ENCODE data around the gene ZNF597.
"Not testable (repeated sequence)": the region's sequence is repeated elsewhere in the genome, so short reads cannot be mapped to it uniquely, and the experiment has no call there.

Gene ZNF597

DNA sequence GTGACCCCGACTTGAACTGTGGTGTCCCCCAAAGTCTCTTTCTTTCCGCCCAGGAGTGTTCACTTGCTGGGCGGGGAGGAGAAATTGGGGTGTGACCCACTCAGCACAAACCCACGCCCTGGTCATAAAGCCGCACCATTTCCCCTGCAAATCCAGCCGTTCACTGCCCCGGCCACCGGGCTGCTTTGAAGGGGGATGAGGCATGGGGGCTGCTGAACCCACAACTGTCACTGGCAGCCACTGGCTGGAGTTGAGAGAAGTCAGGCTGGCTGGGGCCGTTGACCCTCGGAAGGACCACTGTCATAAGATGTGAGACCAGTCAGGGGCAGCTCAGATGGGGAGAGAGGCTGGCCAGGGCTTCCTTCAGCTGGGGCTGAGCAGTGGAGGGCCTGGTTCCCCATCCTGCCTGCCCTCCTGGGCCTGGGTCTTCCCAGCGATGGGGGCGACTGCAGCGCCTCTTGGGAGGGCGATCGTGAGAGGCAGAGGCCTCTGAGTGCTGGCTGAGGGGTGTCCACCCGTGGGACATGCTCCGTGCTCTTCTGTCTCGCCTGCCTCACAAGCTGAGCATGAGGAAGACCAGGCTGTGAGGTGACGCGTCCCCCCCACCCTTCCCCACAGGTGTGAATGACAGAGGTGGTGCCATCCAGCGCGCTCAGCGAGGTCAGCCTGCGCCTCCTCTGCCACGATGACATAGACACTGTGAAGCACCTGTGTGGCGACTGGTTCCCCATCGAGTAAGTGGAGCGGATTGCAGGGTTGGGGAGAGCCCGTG lies 32.5 kb upstream of the ZNF597 start:
- no peak for DNase-seq

DNA sequence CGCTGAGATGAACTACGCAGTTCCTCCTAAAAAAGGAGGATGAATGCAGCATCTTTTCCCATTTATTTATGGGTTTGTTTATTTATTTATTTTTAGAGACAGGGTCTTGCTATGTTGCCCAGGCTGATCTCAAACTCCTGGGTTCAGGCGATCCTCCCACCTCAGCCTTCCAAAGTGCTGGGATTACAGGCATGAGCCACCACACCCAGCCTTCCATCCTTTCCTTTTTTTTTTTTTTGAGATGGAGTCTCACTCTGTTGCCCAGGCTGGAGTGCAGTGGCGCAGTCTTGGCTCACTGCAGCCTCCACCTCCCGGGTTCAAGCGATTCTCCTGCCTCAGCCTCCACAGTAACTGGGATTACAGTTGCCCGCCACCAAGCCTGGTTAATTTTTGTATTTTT lies 31.6 kb upstream of the ZNF597 start:
- not testable (repeated sequence) for DNase-seq

DNA sequence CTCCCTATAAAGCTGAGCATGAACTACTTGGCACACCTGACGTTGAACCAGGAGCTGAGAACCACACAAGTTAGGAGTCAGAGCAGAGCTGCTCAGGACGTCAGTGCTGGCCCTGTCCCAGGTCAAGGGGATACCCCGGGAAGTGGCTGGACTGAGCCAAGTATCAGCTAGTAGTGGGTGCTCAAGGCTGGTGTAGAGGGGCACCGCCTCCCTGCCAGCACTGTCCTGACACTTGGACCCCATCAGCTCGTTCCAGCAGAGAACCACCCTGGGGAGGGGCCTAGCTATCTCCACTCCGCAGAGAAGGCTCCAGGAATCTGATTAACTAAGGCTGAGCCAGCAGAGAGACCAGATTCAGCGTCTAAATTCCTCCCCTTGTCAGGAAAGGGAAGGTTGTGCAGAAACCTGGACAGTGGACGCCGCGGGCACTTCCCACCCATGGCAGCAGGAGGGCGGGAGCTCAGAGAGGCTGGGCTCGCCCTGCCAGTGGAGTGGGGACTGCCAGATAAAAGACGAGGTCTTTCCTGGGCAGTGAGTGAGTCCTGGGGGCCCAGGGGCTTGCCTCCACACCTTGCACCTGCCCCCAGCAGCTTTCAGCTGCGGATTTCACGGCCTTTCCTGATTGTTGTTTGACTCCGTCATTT lies 31.0 kb upstream of the ZNF597 start:
- no peak for DNase-seq

DNA sequence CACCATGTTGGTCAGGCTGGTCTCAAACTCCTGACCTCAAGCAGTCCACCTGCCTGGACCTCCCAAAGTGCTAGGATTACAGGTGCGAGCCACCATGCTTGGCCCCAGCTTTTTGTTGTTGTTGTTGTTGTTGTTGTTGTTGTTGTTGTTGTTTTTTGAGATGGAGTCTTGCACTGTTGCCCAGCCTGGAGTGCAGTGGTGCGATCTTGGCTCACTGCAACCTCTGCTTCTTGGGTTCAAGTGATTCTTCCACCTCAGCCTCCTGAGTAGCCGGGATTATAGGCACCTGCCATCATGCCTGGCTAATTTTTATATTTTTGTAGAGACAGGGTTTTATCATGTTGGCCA lies 30.3 kb upstream of the ZNF597 start:
- DNase-seq = not testable (repeated sequence)

DNA sequence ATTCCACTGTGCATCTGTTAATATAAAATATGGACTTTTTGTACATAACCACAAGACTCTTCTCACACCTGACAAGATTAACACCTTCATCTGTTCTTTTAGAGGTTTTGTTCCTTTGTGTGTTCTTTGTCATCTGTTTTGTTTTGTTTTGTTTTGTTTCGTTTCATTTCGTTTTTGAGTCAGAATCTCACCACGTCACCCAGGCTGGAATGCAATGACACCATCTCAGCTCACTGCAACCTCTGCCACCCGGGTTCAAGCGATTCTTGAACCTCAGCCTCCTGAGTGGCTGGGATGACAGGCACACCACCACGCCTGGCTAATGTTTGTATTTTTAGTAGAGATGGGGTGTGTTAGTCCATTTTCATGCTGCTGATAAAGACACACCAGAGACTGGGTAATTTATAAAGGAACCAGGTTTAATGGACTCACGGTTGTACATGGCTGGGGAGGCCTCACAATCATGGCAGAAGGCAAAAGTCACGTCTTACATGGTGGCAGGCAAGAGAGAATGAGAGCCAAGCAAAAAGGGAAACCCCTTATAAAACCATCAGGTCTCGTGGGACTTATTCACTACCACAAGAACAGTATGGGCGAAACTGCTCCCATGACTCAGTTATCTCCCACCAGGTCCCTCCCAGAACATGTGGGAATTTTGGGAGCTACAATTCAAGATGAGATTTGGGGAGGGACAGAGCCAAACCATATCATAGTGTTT lies 29.7 kb upstream of the ZNF597 start:
- no peak for DNase-seq

GRCh38 chr16:3471518-3472176 lies 28.3 kb upstream of the ZNF597 start:
- no peak for DNase-seq

- DNase-seq = no peak
These were observed 27.4 kb upstream of the ZNF597 start for GRCh38 chr16:3470723-3471122.

- no peak for DNase-seq
These were observed 26.4 kb upstream of the ZNF597 start for GRCh38 chr16:3469736-3470135.

DNA sequence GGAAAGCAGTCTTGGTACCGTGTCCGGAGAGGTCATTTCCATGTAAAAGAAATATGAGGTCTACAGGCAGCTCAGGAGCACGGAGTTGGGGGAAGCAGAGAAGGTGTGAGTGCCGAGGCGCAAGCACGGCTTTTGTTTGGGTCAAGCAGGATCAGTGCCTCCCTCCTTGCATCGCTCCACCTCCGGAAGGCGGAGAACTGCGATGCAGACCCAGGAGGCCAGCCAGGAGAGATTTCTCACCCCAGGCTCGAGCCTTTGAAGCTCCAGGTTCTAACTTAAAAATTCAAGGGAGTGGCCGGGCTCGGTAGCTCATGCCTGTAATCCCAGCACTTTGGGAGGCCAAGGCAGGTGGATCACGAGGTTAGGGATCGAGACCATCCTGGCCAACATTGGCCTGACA lies 25.2 kb upstream of the ZNF597 start:
- DNase-seq = no peak

- DNase-seq = no peak
These were observed 24.6 kb upstream of the ZNF597 start for GRCh38 chr16:3467921-3468320.

- no peak for DNase-seq
These were observed 23.9 kb upstream of the ZNF597 start for GRCh38 chr16:3467182-3467581.

- no peak for DNase-seq
These were observed 22.7 kb upstream of the ZNF597 start for GRCh38 chr16:3465911-3466584.

GRCh38 chr16:3465301-3465700 lies 22.0 kb upstream of the ZNF597 start:
- no peak for DNase-seq

GRCh38 chr16:3461151-3461550 lies 17.8 kb upstream of the ZNF597 start:
- peak; percentile 55 for DNase-seq

DNA sequence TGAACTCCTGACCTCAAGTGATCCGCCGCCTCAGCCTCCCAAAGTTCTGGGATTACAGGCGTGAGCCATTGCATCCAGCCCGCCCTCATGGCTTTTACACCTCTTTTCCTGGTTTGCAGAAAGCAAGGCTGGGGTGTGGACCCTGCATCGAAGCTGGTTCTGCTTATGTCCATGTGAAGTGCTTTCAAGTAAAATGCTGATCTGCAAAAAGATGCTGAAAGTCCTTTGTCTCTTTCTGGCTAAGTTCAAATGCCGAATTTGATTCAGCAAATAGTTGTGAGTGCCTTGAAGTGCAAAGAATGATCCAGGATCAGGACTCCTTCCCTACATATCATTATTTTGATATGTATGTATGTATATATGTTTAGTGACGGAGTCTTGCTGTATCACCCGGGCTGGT lies 17.3 kb upstream of the ZNF597 start:
- no peak for DNase-seq

DNA sequence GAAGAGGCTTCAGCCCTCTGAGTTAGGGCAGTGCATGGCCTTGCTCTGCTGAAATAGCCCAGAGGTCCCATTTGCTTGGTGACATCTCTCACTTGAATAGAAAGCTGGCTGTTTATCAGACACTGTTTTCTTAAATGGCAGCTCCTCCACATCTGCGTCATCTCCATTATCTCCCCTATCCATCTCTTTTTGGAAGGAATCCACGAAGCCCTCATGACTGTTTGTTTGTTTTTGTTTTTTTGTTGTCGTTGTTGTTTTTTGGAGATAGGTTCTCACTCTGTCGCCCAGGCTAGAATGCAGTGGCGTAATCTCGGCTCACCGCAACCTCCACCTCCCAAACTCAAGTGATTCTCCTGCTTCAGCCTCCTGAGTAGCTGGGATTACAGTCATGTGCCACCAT lies 16.8 kb upstream of the ZNF597 start:
- no peak for DNase-seq

DNA sequence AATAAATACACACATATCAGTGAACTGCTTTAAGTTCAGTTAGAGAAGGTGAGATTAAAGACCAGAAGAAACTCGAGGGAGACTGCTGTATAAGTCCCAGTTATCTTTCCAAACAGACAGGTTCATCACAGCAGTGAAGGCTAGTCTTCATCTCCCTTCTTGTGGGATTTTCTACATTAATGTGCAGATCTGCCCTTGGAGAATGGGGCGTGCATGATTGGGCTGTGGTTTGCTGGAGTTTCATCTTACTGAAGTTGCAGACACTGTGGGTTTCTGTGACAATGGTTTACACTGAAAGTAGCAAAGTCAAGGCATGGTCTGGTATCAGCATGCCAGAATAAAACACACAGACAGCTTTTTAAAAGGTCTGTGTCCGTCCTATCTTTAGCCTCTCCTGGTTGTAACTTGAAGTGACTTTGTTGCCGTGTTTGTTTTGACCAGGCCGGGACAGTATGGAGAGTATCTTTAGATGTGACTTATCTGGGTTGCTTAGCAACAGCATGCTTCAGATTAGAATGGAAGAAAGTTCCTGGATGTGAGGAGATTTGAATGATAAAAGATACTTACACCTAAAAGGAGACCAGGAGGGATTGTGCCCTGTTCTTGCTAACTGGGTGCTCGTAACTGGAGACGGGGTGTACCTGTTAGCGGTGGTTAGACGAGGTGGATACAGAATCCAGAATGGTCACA lies 16.2 kb upstream of the ZNF597 start:
- DNase-seq = no peak

DNA sequence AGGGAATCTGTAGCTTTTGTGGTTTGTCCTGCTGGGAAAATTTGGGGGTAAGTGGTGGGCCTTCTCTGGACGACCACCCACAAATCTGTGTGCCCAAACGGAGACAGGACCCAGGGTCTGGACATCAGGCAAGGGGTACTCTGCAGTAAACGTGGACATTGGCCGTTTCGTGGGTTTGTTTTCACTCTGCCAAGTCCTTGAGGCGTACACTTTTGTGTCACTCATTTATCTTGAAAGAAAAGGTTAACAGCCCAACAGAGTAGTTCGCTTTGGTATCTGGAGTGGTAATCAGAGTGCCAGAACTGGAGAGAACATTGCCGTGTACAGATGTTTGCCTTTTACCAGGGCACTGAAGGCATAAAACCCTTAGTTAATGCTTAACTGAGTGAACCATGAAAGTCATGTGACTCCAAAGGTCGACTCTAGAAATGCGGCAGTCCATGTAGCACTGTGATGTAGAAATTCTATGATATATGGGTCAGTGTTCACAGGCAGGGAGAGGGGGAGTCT lies 15.6 kb upstream of the ZNF597 start:
- no peak for DNase-seq

DNA sequence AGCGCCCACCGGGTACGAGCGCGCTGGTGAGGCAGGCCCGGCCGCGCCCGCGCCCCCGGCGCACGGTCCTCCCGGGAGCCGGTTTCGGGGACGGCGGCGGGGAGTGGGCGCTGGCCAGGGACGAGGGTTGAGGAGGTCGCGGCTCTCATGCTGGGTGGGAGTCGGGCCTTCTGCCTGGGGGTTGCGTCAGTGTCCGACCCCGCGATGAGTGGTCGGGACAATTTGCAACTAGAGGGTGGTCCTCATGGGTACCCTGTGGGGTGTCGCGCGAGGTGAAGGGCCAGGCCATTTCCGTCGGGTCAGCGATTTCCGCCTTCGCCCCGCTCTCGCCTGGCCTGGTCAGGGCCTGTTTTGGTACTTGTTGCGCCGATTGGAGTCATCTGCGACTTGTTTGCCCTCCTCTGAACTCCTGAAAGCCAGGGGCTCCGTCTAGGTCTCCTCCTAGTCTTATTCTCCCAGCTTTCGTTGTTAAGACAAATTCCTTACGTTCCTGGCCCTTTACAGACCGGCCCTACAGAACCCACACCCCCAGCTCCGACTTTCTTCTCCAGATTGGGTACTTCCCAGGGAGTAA lies 15.1 kb upstream of the ZNF597 start:
- peak; percentile 33 for DNase-seq

DNA sequence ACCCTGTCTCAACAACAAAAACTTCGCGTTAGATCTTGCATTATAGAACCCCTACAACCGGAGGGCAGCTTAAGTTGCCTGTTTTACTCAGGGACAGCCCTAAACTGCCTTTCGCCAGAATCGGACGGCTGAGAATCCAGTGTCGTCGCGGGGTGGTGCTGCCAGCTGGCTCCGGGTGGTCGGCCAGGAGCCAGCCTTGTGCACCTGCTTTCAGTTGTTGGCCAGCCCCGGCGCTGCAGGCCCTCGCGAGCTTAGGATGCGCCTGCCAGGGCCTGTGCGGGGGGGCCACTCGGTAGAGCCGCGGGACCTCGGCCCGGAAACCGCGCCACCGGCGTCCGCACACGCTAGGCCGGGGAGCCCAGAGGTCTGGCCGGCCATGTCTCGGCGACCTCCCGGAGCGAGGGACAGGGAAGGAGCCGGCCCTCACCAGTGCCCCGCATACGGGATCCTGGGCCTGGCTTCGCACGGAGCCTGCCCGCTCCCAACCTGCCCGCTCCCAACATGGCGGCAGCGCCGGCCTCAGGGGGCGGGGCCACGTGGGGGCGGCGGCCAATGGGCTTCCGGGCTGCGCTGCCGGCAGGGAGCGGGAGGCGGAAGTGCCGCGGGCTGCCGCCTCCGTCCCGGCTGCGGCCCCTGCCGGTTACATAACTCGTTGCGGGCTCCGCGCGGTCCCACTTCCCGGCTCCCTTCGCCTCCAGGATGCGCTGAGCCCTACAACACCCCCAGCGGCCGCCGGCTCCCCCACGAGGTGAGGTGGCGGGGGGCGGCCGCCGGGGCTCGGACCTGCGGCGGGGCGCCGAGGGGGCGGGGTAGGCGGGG lies 14.3 kb upstream of the ZNF597 start:
- DNase-seq = peak; percentile 82

DNA sequence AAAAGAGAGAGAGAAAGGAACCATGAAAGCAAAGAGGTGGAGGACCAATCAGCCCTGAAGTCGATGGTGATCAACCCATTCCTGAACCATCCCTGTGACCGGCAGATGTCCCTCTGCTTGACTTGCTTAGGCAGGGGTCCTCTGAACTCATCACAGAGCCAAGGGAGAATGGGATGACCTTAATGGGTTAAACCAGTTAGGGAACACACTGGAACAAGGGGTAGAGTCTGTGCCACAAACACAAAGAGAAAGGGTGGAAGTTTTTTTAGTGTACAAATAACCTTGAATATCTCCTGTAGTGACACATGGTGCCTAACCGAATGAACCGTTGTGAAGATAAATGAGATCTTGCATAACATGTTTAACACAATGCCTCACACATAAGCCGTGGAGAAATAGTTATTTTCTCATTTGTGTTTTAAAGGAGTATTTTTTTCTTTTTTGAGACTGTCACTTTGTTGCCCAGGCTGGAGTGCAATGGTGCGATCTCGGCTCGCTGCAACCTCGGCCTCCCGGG lies 11.4 kb upstream of the ZNF597 start:
- DNase-seq = no peak
